Endothelial cell of umbilical vein (primary cell): ENCODE results near the gene SLC5A11. TPM values are rescaled to one million over a fixed set of nuclear protein-coding genes. Genes with fewer than 3 reads are reported as not detected.

Experiments
- BruUV-seq: library from RNA; stranded (reverse); fragments of 400-500 nt; replicated peaks from 2 replicates; lab custom pipeline; 2021; lab: Mats Ljungman, UMichigan
- CTCF ChIA-PET: fragments of 300-600, 350-600 bp; sonication (Branson Sonifier 250); formaldehyde crosslinking; loops from one replicate; lab custom pipeline; 2021; ENCODE audit warnings: antibody characterized with exemption, inconsistent platforms; lab: Charles Lee
- POLR2A ChIA-PET: fragments of 300-600, 350-600 bp; sonication (Branson Sonifier 250); formaldehyde crosslinking; loops from one replicate; lab custom pipeline; 2021; ENCODE audit warnings: antibody characterized with exemption, inconsistent platforms; lab: Charles Lee
- DNase-seq: peaks from one replicate; pipeline ENCODE4 v3.0.0-alpha.2; 2011; ENCODE audit warnings: low read depth, low spot score
- FAIRE-seq: peaks from 2 replicates; lab custom pipeline; 2011; peaks lifted over from hg19 to GRCh38; lab: Jason Lieb, UNC
- H2AFZ ChIP-seq: 2 replicates; pipeline ENCODE4 v1.6.0; 2012; ENCODE audit warnings: low read depth, low read length, control low read depth, inconsistent platforms
- H3K27ac ChIP-seq: 2 replicates; pipeline ENCODE4 v1.5.1; 2011; ENCODE audit warnings: low read depth, mild to moderate bottlenecking, control low read depth, low read length, moderate library complexity; ENCODE audit not compliant: insufficient read depth
- H3K27me3 ChIP-seq, 2 experiments: 2 replicates each; pipeline versions ENCODE4 v1.6.0 to v1.6.1; 2011; ENCODE audit warnings: low read length in 2 of 2, mixed read lengths in 1 of 2; ENCODE audit not compliant: control insufficient read depth in 2 of 2, insufficient read depth in 2 of 2
- H3K36me3 ChIP-seq, 2 experiments: 2 replicates in 1 of 2; 3 replicates in 1 of 2; pipeline ENCODE4 v1.5.1; 2011; ENCODE audit warnings: low read length in 2 of 2, mild to moderate bottlenecking in 1 of 2, moderate library complexity in 1 of 2; ENCODE audit not compliant: control insufficient read depth in 2 of 2, insufficient read depth in 2 of 2; ENCODE audit errors: extremely low read depth in 1 of 2
- H3K4me1 ChIP-seq: 3 replicates; pipeline ENCODE4 v1.5.1; 2011; ENCODE audit warnings: mild to moderate bottlenecking, low read length; ENCODE audit not compliant: control insufficient read depth, insufficient read depth; ENCODE audit errors: extremely low read depth
- H3K4me2 ChIP-seq: 2 replicates; pipeline ENCODE4 v1.6.1; 2011; ENCODE audit warnings: low read length, control low read depth, mixed read lengths; ENCODE audit not compliant: insufficient read depth
- H3K4me3 ChIP-seq, 3 experiments: fragments of 200-600 bp in 1 of 3; sonication (generic), shearing (Covaris generic) in 1 of 3; replicated peaks in 1 of 3; 2 replicates each; pipeline ENCODE4 v1.5.1; 2011 to 2016; ENCODE audit warnings: control low read depth in 3 of 3, low read length in 3 of 3, mild to moderate bottlenecking in 2 of 3, inconsistent platforms in 1 of 3, low read depth in 1 of 3, moderate library complexity in 1 of 3; ENCODE audit not compliant: insufficient read depth in 1 of 3
- H3K79me2 ChIP-seq: 2 replicates; pipeline ENCODE4 v1.6.0; 2012; ENCODE audit warnings: low read length, inconsistent platforms; ENCODE audit not compliant: control insufficient read depth, insufficient read depth
- H3K9ac ChIP-seq: replicated peaks from 2 replicates; pipeline ENCODE3; 2011; ENCODE audit warnings: low read length, control low read depth; ENCODE audit not compliant: insufficient read depth; ENCODE audit errors: extremely low read depth
- H3K9me1 ChIP-seq: replicated peaks from 3 replicates; pipeline ENCODE4 v1.6.0; 2011; ENCODE audit warnings: mild to moderate bottlenecking, low read length; ENCODE audit not compliant: control insufficient read depth, insufficient read depth; ENCODE audit errors: extremely low read depth
- H3K9me3 ChIP-seq: replicated peaks from 2 replicates; pipeline ENCODE4 v1.5.1; 2012; ENCODE audit warnings: low read length, inconsistent platforms; ENCODE audit not compliant: control insufficient read depth, insufficient read depth
- H4K20me1 ChIP-seq: replicated peaks from 2 replicates; pipeline ENCODE3; 2011; ENCODE audit warnings: mild to moderate bottlenecking, low read length; ENCODE audit not compliant: control insufficient read depth, insufficient read depth; ENCODE audit errors: extremely low read depth
- CTCF ChIP-seq, 2 donors: IDR thresholded peaks; 1 replicate in 1 of 2; 2 replicates in 1 of 2; pipeline ENCODE4 v1.5.1; 2011; ENCODE audit warnings: low read length in 2 of 2, mild to moderate bottlenecking in 2 of 2, moderate library complexity in 2 of 2, control low read depth in 1 of 2, inconsistent platforms in 1 of 2, low read depth in 1 of 2; ENCODE audit not compliant: insufficient read depth in 1 of 2; ENCODE audit errors: extremely low read depth in 1 of 2
- EZH2 ChIP-seq: IDR thresholded peaks from 2 replicates; pipeline ENCODE4 v1.6.1; 2012; ENCODE audit warnings: borderline replicate concordance, low read depth, mild to moderate bottlenecking, moderate library complexity, low read length, inconsistent platforms; ENCODE audit not compliant: severe bottlenecking
- FOS ChIP-seq: IDR thresholded peaks from 2 replicates; pipeline ENCODE4 v1.6.1; 2011; ENCODE audit warnings: mild to moderate bottlenecking, low read length, moderate library complexity, borderline replicate concordance; ENCODE audit not compliant: insufficient read depth
- GATA2 ChIP-seq: IDR thresholded peaks from 2 replicates; pipeline ENCODE4 v1.7.0; 2011; ENCODE audit warnings: low read depth, mild to moderate bottlenecking, moderate library complexity, mixed read lengths, low read length; ENCODE audit not compliant: insufficient read length, insufficient read depth
- JUN ChIP-seq: IDR thresholded peaks from 2 replicates; pipeline ENCODE4 v1.6.1; 2011; ENCODE audit warnings: borderline replicate concordance, low read depth; ENCODE audit not compliant: insufficient read length, insufficient read depth
- MAX ChIP-seq: IDR thresholded peaks from 2 replicates; pipeline ENCODE4 v1.6.1; 2011; ENCODE audit not compliant: insufficient read depth, insufficient read length
- MYC ChIP-seq: IDR thresholded peaks from one replicate; pipeline ENCODE4 v1.6.1; 2011; ENCODE audit warnings: mild to moderate bottlenecking, low read depth, low read length
- POLR2A ChIP-seq: IDR thresholded peaks from 2 replicates; pipeline ENCODE4 v1.6.1; 2012; ENCODE audit warnings: low read depth, mild to moderate bottlenecking, control low read depth, low read length
- POLR2AphosphoS5 ChIP-seq: IDR thresholded peaks from 2 replicates; pipeline ENCODE4 v1.6.1; 2012; ENCODE audit warnings: low read depth, mild to moderate bottlenecking, control low read depth, low read length, moderate library complexity; ENCODE audit not compliant: insufficient read depth
- dilution Hi-C: fragments of 300-500 bp; cut with MboI; formaldehyde crosslinking; loops from one replicate; pipeline ENCODE4 v1.15.0; 2019; ENCODE audit warnings: low sequenced_read_pairs; ENCODE audit not compliant: extremely low pct_ligation_motif_present
- intact Hi-C: fragments of 100-400 bp; cut with micrococcal nuclease; formaldehyde crosslinking; loops from one replicate; pipeline ENCODE4 v1.10.0; 2022
- polyA plus RNA-seq, 4 experiments: library from polyadenylated mRNA; depleted of rRNA in 3 of 4; stranded (reverse) in 3 of 4; unstranded in 1 of 4; fragments of >200 nt; gene quantifications; 2 replicates each; pipeline versions ENCODE4 v1.2.1 to v1.2.3, GENCODE V29; 2011 to 2012; ENCODE audit warnings: missing spikeins in 1 of 4
- total RNA-seq: library from RNA; stranded (reverse); gene quantifications from 2 replicates; pipeline ENCODE4 v1.2.3, GENCODE V29; 2021

Gene SLC5A11
- total and polyA plus RNA-seq, 2 donors (not counting 3 experiments of a cell fraction or from before 2014, with no cell fraction given): 0.12 TPM; not detected in 1

GRCh38 chr16:24816688-24817087 is 29.1 kb upstream of the SLC5A11 start:
- Histone ChIP-seq H3K4me1 (peaks cover 9% of the 10 kb centered on the region), H2AFZ (no peak overlapping the region), H3K79me2 (no peaks in the 10 kb centered on the region), H3K27me3 (no peaks in the 10 kb centered on the region), H3K9me1 (no peaks in the 10 kb centered on the region), H4K20me1 (no peaks in the 10 kb centered on the region), H3K9ac (no peak overlapping the region), H3K9me3 (no peaks in the 10 kb centered on the region), H3K36me3 (peaks cover 21 to 50% of the 10 kb centered on the region in 2 experiments), H3K4me2 (no peak overlapping the region), H3K27ac (no peak overlapping the region), H3K4me3 (no peak overlapping the region)
- BruUV-seq: no TSS peak
- POLR2A ChIA-PET: no interaction called here
- CTCF ChIA-PET: interaction anchor here (1.0 kb wide), 2 partner anchors 21 to 299 kb away, joined by 3 to 5 read pairs; no protein-coding TSS in a partner anchor
- peak; percentile 8 for FAIRE-seq
- intact Hi-C loops (no loop called here), dilution Hi-C loops (no loop called here)
- TF ChIP-seq POLR2AphosphoS5 (no peak), EZH2 (no peak), FOS (no peak), GATA2 (no peak), MAX (no peak), MYC (no peak), POLR2A (no peak), CTCF (IDR thresholded peaks at IDR 0.05; ENCODE audit: extremely low read depth in 1 of 2, insufficient read depth in 1 of 2, low read depth in 1 of 2, low read length in 2 of 2) (no peak), JUN (no peak)
- peak; percentile 23 for DNase-seq
